ENCODE data around the gene MPC1L. TPM values are rescaled to one million over a fixed set of nuclear protein-coding genes. Genes with fewer than 3 reads are reported as not detected.
"Not testable (repeated sequence)": the region's sequence is repeated elsewhere in the genome, so short reads cannot be mapped to it uniquely, and the experiment has no call there.

The MPC1L gene
- total RNA-seq (not detected), polyA plus RNA-seq (under 1 TPM in 1 of 4 donors, not detected in 3; 0.42 TPM)

DNA sequence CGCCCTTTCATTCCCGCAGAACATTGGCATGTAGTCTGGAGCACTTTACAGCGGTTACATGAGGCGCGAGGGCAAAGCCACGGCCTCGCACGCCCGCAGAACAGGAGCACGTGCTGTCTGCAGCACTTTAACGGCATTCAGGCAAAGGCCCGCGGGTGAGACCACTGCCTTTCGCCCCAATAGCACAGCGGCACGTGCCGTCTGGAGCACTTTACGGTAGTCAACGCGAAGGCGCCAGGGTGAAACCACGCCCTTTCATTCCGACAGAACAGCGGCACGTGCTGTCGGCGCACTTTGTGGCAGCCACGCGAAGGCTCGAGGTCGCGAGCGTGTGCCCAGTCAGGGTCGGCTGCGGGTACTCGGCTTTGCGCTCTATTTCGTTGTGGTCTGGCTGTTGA lies at the start of gene MPC1L:
Gene MPC1L, plus strand, starts transcription at position 290 of the 398 bp plus-strand sequence. CDS start 138 bp downstream, outside the sequence.
- Mint-ChIP-seq H3K36me3 (peaks cover 16% of the 10 kb centered on the region), H3K9me3 (peaks cover 0 to 2% (median 0%) of the 10 kb centered on the region in 7 donors), H3K27me3 (no peaks in the 10 kb centered on the region), H3K4me1 (no peaks in the 10 kb centered on the region), H3K27ac (peak within 1 kb of the TSS in 1 of 3 donors; percentile 63), H3K4me3 (no peak within 1 kb of the TSS)
- Histone ChIP-seq H3K27me3 (ENCODE audit: control insufficient read depth, insufficient read depth, low read length) (no peaks in the 10 kb centered on the region), H3K4me1 (ENCODE audit: control insufficient read depth, insufficient read depth, low read length, poor library complexity, severe bottlenecking) (no peaks in the 10 kb centered on the region), H3K36me3 (ENCODE audit: control insufficient read depth, insufficient read depth, low read length) (peaks cover 8% of the 10 kb centered on the region), H3K4me3 (ENCODE audit: low read depth, low read length) (no peak within 1 kb of the TSS), H3K9me3 (ENCODE audit: control insufficient read depth in 2 of 2, low read length in 2 of 2) (no peaks in the 10 kb centered on the region), H3K27ac (ENCODE audit: insufficient read depth, low read length, poor library complexity, severe bottlenecking) (no peak within 1 kb of the TSS)
- no peak for ATAC-seq (ENCODE audit: low read depth in 2 of 2)
- no peak for DNase-seq

DNA sequence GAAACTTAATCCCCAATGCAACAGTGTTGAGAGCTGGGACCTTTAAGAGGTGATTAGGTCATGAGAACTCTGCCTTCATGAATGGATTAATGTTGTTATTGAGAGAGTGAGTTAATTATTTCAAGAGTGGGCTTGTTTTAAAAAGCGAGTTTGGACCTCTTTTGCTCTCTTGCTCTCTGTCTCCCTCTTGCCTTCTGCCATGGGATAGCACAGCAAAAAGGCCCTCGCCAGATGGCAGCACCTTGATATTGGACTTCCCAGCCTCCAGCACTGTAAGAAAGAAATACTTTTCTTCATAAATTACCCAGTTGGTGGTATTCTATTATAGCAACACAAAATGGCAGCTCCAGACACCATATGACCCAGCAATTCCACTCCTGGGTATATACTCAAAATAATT lies 49.5 kb upstream of the MPC1L start:
- Histone ChIP-seq H3K4me1 (ENCODE audit: control insufficient read depth, insufficient read depth, low read length, poor library complexity, severe bottlenecking) (no peaks in the 10 kb centered on the region), H3K4me3 (ENCODE audit: low read depth, low read length) (no peak overlapping the region), H3K36me3 (ENCODE audit: control insufficient read depth, insufficient read depth, low read length) (no peaks in the 10 kb centered on the region), H3K27me3 (ENCODE audit: control insufficient read depth, insufficient read depth, low read length) (no peaks in the 10 kb centered on the region), H3K27ac (ENCODE audit: insufficient read depth, low read length, poor library complexity, severe bottlenecking) (no peak overlapping the region), H3K9me3 (ENCODE audit: control insufficient read depth in 2 of 2, low read length in 2 of 2) (no peaks in the 10 kb centered on the region)
- Mint-ChIP-seq H3K4me3 (no peak overlapping the region), H3K4me1 (peaks cover 0 to 14% (median 7%) of the 10 kb centered on the region in 4 donors), H3K36me3 (no peaks in the 10 kb centered on the region), H3K27ac (no peak overlapping the region), H3K27me3 (peaks cover 4% of the 10 kb centered on the region), H3K9me3 (peaks cover 0 to 1% (median 0%) of the 10 kb centered on the region in 7 donors)
- DNase-seq (peak in 2 of 3 donors; percentile 14 to 53), ATAC-seq (ENCODE audit: low read depth in 2 of 2) (peak; percentile 44 to 50)

DNA sequence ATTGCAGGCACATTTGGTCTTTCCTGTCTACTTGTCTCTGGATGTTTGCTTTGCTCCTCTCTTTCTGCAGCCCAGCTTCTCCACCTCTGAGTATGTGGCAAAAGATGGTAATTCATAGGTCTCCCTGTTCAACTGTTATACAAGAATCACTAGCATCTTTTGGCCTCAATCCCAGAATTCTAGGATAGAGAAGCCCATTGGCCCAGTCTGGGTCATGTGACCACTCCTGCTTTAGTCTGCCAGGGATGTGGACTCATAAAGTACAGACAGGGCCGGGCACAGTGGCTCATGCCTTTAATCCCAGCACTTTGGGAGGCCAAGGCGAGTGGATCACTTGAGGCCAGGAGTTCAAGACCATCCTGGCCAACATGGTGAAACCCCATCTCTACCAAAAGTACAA lies 47.8 kb upstream of the MPC1L start:
- not testable (repeated sequence) for H3K27ac Mint-ChIP-seq; H3K27ac ChIP-seq (ENCODE audit: insufficient read depth, low read length, poor library complexity, severe bottlenecking); H3K9me3 Mint-ChIP-seq; H3K27me3 Mint-ChIP-seq; H3K4me1 ChIP-seq (ENCODE audit: control insufficient read depth, insufficient read depth, low read length, poor library complexity, severe bottlenecking); ATAC-seq (ENCODE audit: low read depth in 2 of 2); DNase-seq; H3K36me3 Mint-ChIP-seq; H3K4me3 ChIP-seq (ENCODE audit: low read depth, low read length); H3K27me3 ChIP-seq (ENCODE audit: control insufficient read depth, insufficient read depth, low read length); H3K9me3 ChIP-seq (ENCODE audit: control insufficient read depth in 2 of 2, low read length in 2 of 2); H3K36me3 ChIP-seq (ENCODE audit: control insufficient read depth, insufficient read depth, low read length)
- H3K4me3 Mint-ChIP-seq: peak overlapping the region in 1 of 4 donors; percentile 38
- H3K4me1 Mint-ChIP-seq: peaks cover 0 to 15% (median 6%) of the 10 kb centered on the region in 4 donors

DNA sequence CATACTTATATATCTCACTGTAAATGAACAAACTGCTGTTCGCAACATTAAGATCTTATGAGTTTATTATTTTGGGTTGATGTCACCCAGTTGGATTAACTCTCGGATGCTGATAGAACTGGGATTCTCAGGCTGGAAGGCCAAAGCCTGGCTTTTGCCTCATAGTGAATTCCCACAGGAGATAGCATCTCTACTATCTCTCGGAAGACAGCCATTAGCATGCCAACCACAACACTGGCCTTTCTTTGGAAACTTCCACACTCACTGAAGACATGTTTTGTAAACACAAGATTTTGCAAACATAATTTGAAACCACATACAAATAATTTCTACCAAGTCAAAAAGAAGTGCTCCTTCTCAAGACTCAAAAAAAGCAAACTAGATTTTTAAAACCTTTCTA lies 46.9 kb upstream of the MPC1L start:
- Mint-ChIP-seq H3K27me3 (peaks cover under 1% of the 10 kb centered on the region), H3K4me3 (no peak overlapping the region), H3K4me1 (peaks cover 0 to 10% (median 2%) of the 10 kb centered on the region in 4 donors), H3K36me3 (no peaks in the 10 kb centered on the region), H3K9me3 (peaks cover 0 to 1% (median 0%) of the 10 kb centered on the region in 7 donors), H3K27ac (no peak overlapping the region)
- Histone ChIP-seq H3K27ac (ENCODE audit: insufficient read depth, low read length, poor library complexity, severe bottlenecking) (no peak overlapping the region), H3K4me1 (ENCODE audit: control insufficient read depth, insufficient read depth, low read length, poor library complexity, severe bottlenecking) (peaks cover 4% of the 10 kb centered on the region), H3K4me3 (ENCODE audit: low read depth, low read length) (no peak overlapping the region), H3K9me3 (ENCODE audit: control insufficient read depth in 2 of 2, low read length in 2 of 2) (no peaks in the 10 kb centered on the region), H3K27me3 (ENCODE audit: control insufficient read depth, insufficient read depth, low read length) (no peaks in the 10 kb centered on the region), H3K36me3 (ENCODE audit: control insufficient read depth, insufficient read depth, low read length) (no peaks in the 10 kb centered on the region)
- DNase-seq (no peak), ATAC-seq (ENCODE audit: low read depth in 2 of 2) (no peak)

DNA sequence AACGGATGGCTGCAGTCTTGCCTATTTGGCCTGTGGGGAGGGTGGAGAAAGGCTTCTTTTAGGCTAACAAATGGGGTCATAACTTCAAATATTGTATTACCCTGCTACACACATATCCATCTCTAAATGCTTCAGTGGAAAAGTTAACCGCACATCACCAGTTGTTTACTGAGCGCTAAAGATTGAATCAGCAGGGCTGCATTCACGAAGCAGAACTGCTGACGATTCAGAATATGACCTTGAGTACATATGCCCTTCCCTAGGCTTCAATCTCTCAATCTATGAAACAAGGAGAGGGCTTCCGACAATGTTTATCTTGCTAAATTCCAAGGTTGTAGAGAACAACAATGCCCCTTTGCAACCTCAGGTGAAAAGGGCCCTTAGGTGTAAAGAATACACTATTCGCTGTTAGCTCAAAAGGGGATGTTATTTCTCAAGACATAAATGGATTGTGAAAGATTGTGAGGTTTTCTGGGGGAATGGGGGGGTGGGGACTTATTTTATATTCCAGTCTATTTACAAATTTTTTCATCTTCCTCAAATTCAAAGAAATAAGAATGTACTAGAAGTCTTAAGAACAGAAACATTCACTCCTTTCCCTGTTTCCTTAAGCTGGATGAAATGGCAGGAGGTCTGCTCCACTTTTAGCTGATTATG lies 45.1 kb upstream of the MPC1L start:
- Histone ChIP-seq H3K4me3 (ENCODE audit: low read depth, low read length) (no peak overlapping the region), H3K4me1 (ENCODE audit: control insufficient read depth, insufficient read depth, low read length, poor library complexity, severe bottlenecking) (peaks cover 14% of the 10 kb centered on the region), H3K27ac (ENCODE audit: insufficient read depth, low read length, poor library complexity, severe bottlenecking) (no peak overlapping the region), H3K27me3 (ENCODE audit: control insufficient read depth, insufficient read depth, low read length) (no peaks in the 10 kb centered on the region), H3K36me3 (ENCODE audit: control insufficient read depth, insufficient read depth, low read length) (no peaks in the 10 kb centered on the region), H3K9me3 (ENCODE audit: control insufficient read depth in 2 of 2, low read length in 2 of 2) (no peaks in the 10 kb centered on the region)
- peak overlapping the region in 1 of 4 donors; percentile 43 for H3K4me3 Mint-ChIP-seq
- H3K9me3 Mint-ChIP-seq: peaks cover 0 to 1% (median 0%) of the 10 kb centered on the region in 7 donors
- no peak overlapping the region for H3K27ac Mint-ChIP-seq
- no peaks in the 10 kb centered on the region for H3K27me3 Mint-ChIP-seq
- H3K36me3 Mint-ChIP-seq: no peaks in the 10 kb centered on the region
- no peak for ATAC-seq (ENCODE audit: low read depth in 2 of 2)
- H3K4me1 Mint-ChIP-seq: peaks cover 8 to 27% (median 13%) of the 10 kb centered on the region in 4 donors
- no peak for DNase-seq

DNA sequence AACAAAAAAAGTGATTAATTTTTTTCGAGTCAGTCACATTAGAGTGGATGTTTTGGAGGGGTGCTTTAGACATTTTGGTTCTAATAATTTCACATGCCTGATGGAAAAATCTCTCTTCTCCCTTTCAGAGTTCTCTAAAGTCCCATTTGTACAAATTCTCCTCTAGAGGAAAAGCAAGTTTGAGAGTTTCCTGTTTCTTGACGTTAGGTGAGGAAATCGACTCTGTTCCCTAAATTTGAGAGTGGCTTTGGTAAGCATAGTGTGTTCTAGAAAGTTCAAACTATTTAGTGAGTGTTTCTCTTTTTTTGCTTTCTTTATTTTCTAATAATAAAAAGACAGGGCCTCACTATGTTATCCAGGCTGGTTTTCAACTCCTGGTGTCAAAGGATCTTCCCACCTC lies 44.1 kb upstream of the MPC1L start:
- Histone ChIP-seq H3K27ac (ENCODE audit: insufficient read depth, low read length, poor library complexity, severe bottlenecking) (no peak overlapping the region), H3K4me1 (ENCODE audit: control insufficient read depth, insufficient read depth, low read length, poor library complexity, severe bottlenecking) (peaks cover 14% of the 10 kb centered on the region), H3K9me3 (ENCODE audit: control insufficient read depth in 2 of 2, low read length in 2 of 2) (no peaks in the 10 kb centered on the region), H3K27me3 (ENCODE audit: control insufficient read depth, insufficient read depth, low read length) (no peaks in the 10 kb centered on the region), H3K36me3 (ENCODE audit: control insufficient read depth, insufficient read depth, low read length) (no peaks in the 10 kb centered on the region), H3K4me3 (ENCODE audit: low read depth, low read length) (no peak overlapping the region)
- no peaks in the 10 kb centered on the region for H3K27me3 Mint-ChIP-seq
- H3K27ac Mint-ChIP-seq: no peak overlapping the region
- H3K9me3 Mint-ChIP-seq: no peaks in the 10 kb centered on the region
- no peak for DNase-seq
- ATAC-seq (ENCODE audit: low read depth in 2 of 2): no peak
- H3K4me1 Mint-ChIP-seq: peaks cover 9 to 33% (median 19%) of the 10 kb centered on the region in 4 donors
- H3K4me3 Mint-ChIP-seq: no peak overlapping the region
- no peaks in the 10 kb centered on the region for H3K36me3 Mint-ChIP-seq

DNA sequence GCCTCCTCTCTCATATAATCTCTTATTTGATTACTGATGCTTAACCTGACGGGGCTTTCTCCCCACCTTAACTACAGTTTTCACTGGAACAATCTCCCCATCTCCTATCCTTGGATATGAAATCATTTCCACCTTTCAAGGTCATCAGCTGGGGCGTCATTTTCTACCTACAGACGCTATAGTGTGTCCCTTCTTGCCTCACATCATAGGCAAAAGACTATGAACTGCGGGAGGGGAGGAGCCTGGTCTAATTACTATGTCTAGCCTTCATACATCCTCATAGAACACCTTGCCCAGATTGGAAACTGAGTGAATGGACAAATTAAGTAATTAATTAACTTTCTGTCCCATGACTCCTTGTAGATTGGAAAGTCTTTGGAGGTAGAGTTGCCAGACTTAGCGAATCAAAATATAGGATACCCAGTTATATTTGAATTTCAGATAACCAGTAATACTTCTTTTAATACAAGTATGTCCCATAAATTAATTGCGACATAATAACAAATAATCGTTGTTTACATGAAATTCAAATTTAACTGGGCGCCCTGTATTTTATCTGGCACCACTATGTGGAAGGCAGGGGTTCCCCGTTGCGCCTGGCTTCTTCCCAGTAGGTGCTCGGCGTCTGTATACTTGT lies 43.2 kb upstream of the MPC1L start:
- DNase-seq (no peak), ATAC-seq (ENCODE audit: low read depth in 2 of 2) (peak in 1 of 2 donors; percentile 21)
- H3K9me3 ChIP-seq (ENCODE audit: control insufficient read depth in 2 of 2, low read length in 2 of 2): no peaks in the 10 kb centered on the region
- Mint-ChIP-seq H3K36me3 (no peaks in the 10 kb centered on the region), H3K9me3 (no peaks in the 10 kb centered on the region), H3K27ac (peak overlapping the region; percentile 83 to 97 (median 96)), H3K4me1 (peaks cover 11 to 33% (median 19%) of the 10 kb centered on the region in 4 donors), H3K4me3 (peak overlapping the region; percentile 95 to 98 (median 96)), H3K27me3 (no peaks in the 10 kb centered on the region)
- H3K27me3 ChIP-seq (ENCODE audit: control insufficient read depth, insufficient read depth, low read length): no peaks in the 10 kb centered on the region
- H3K27ac ChIP-seq (ENCODE audit: insufficient read depth, low read length, poor library complexity, severe bottlenecking): peak overlapping the region; percentile 88
- H3K4me1 ChIP-seq (ENCODE audit: control insufficient read depth, insufficient read depth, low read length, poor library complexity, severe bottlenecking): peaks cover 14% of the 10 kb centered on the region
- H3K36me3 ChIP-seq (ENCODE audit: control insufficient read depth, insufficient read depth, low read length): no peaks in the 10 kb centered on the region
- H3K4me3 ChIP-seq (ENCODE audit: low read depth, low read length): peak overlapping the region; percentile 65

Measured in CD4-positive, CD25-positive, alpha-beta regulatory T cell (primary cell).